Suppressor macrophage treated with lipopolysaccharide for 1 hour (primary cell): ENCODE data around the gene EIF2B2.

Source experiments
- DNase-seq, 3 donors: peaks; one replicate each; pipeline ENCODE4 v3.0.0-alpha.2; 2020 to 2022

Gene EIF2B2

DNA sequence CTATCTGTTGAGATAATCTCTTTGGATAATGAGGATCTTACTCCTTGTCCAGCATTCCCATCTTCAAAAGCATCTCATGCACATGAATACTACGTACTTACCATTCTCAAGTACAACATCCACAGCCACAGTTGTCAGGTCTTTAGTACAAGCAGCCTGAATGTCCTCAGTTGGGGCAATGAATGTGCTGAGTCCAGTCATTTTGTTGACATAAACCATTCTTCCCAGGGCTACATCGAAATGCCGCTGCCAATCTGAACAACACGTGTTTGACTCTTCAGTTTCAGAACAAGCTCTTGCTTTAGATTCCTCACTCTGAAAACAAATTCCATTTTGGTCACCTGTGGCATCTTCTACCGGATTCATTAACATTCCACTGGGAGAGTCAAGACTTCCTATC lies 43.6 kb downstream of the EIF2B2 start:
- DNase-seq = no peak

GRCh38 chr14:75046899-75047298 lies 44.2 kb downstream of the EIF2B2 start:
- no peak for DNase-seq

GRCh38 chr14:75047506-75047905 lies 44.8 kb downstream of the EIF2B2 start:
- no peak for DNase-seq

DNA sequence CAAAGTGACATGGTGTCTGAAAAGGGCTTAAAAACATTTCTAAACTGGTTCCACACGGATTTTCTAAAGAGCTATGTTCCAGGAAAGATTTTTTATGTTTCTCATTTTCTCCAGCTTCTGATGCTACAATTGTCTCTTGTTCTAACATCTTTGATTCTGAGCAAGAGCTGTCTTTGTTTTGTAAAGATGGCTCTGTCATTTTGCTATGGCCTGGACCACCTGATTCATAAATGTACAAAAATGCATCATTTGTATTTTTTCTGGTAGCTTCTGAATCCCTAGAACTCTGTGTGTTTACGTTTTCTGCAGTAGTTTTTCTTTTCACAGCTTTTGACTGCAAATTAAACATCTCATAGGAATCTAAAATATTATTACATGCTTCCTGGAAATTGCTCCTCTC lies 45.4 kb downstream of the EIF2B2 start:
- DNase-seq = no peak

GRCh38 chr14:75049136-75049535 lies 46.4 kb downstream of the EIF2B2 start:
- DNase-seq = no peak

DNA sequence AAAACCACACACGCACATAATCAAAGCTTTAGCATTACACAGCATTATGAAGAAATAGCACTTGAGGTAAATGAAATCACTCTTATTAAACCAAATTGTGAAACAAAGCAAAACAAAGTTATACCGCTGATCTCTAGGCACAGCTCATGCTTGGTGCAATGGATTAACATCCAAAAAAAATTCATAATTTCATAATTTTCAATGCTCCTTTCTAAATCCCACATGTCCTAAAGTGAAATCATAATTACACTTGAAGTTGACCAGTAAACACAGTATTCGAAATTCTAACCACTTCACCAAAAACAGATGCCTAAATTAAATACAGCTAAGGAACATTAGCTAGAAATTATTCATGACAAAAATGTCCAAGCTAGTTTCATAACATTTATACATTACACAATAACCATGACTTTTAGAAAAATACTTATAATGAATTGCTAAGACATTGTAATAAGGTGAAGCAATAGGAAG lies 47.0 kb downstream of the EIF2B2 start:
- peak; percentile 23 to 67 (median 52) for DNase-seq

DNA sequence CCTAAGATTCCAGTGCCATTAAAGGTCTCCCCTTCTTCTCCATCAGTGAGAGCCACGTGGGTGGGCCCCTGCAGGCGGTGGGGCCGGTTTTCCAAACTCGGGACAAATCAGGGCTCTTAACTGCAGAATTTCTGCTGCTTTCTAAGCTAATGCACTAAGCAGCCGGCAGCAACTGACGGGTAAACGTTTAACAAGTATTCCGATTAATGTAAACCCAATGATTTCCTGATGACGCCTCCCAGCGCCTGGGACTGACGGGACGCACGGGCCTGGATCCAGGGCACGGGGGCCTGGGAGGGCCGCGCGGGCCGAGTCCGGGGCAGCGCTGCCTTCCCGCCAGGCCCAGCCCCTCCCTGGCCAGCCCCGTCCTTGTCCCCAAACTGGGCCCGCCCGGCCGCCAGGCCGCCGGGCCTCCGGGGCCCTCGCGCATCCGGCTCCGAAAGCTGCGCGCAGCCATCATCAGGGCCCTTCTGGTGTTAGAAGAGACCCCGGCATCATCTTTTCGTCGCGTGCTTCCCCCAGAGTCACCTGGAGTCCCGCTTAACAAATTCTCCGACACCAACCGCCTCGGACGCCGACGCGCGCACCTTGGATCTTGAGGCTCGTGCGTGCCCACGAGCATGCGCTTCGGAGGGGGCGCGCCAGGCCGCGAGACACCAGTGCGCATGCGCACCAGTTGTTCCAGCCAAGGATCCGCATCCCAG lies 48.3 kb downstream of the EIF2B2 start, which contains the start of gene MLH3:
MLH3 (minus strand) TSS at position 616 of the 704 bp plus-strand sequence. CDS start 1,812 bp downstream, outside the sequence.
- DNase-seq = peak; percentile 85 to 92 (median 89)

DNA sequence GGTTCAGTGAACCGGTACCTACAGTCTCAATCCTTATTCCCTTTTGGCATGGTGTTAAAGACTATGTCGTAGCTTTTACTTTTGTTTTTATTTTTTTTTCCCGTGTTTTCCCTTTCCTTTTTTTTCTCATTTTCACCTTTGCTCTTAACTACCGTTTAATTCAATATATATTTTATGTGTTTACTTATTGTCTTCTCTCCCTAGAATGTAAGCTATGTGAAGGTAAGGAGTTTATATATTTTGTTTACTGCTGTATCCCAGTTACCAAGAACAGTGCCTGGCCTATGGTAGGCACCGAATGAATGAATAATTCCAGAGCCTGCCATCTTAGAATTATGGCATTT lies 48.8 kb downstream of the EIF2B2 start:
- DNase-seq = no peak

- DNase-seq = no peak
These were observed 50.9 kb downstream of the EIF2B2 start for GRCh38 chr14:75053396-75054291.

GRCh38 chr14:75054421-75054820 lies 51.7 kb downstream of the EIF2B2 start:
- no peak for DNase-seq

- DNase-seq = no peak
These were observed 56.9 kb downstream of the EIF2B2 start for GRCh38 chr14:75059642-75060041.

GRCh38 chr14:75060420-75060819 lies 57.7 kb downstream of the EIF2B2 start:
- no peak for DNase-seq
